HG03045 (cell line): Measurements from ENCODE around the gene TSACC.

Experiments
- ATAC-seq: cut with Tn5 transposase; IDR thresholded peaks from one replicate; pipeline ENCODE4 v1.9.1; 2021; ENCODE audit warnings: mild to moderate bottlenecking, moderate library complexity; ENCODE audit not compliant: unreplicated experiment

Gene TSACC

GRCh38 chr1:156391701-156392100 is 53.4 kb downstream of the TSACC start:
- ATAC-seq = no peak

- no peak for ATAC-seq
Observed at GRCh38 chr1:156392452-156392853, 54.1 kb downstream of the TSACC start.

- ATAC-seq = no peak
Observed at GRCh38 chr1:156393095-156393494, 54.8 kb downstream of the TSACC start.

GRCh38 chr1:156394082-156394481 is 55.8 kb downstream of the TSACC start:
- no peak for ATAC-seq

- ATAC-seq = no peak
Observed at GRCh38 chr1:156394835-156395461, 56.6 kb downstream of the TSACC start.
